Kidney (tissue), 14 donors: ENCODE results near the gene SCP2. TPM values are rescaled to one million over a fixed set of nuclear protein-coding genes. Genes with fewer than 3 reads are reported as not detected.

Experiments used
- DNase-seq, 5 donors: peaks; one replicate each; pipeline ENCODE4 v3.0.0-alpha.2; 2013 to 2020
- FAIRE-seq: peaks from 2 replicates; lab custom pipeline; 2012; peaks lifted over from hg19 to GRCh38; lab: Jason Lieb, UNC
- H3K27ac ChIP-seq, 2 donors: one replicate each; pipeline ENCODE4 v1.7.0; 2013; ENCODE audit warnings: low read depth in 2 of 2, low read length in 2 of 2, inconsistent platforms in 1 of 2
- H3K27me3 ChIP-seq: one replicate; pipeline ENCODE4 v1.7.1; 2013; ENCODE audit warnings: low read length, inconsistent platforms; ENCODE audit not compliant: control insufficient read depth, insufficient read depth
- H3K36me3 ChIP-seq, 3 donors: one replicate each; pipeline versions ENCODE4 v1.7.0 to v1.7.1; 2013; ENCODE audit warnings: low read length in 3 of 3, control low read depth in 1 of 3, inconsistent platforms in 1 of 3; ENCODE audit not compliant: insufficient read depth in 3 of 3, control insufficient read depth in 2 of 3
- H3K4me1 ChIP-seq, 3 donors: one replicate each; pipeline versions ENCODE4 v1.7.0 to v1.7.1; 2013; ENCODE audit warnings: low read length in 3 of 3, inconsistent platforms in 1 of 3, low read depth in 1 of 3; ENCODE audit not compliant: control insufficient read depth in 2 of 3, insufficient read depth in 2 of 3
- H3K4me3 ChIP-seq, 3 donors: one replicate each; pipeline versions ENCODE4 v1.7.0 to v1.8.1; 2013; ENCODE audit warnings: low read length in 3 of 3, control low read depth in 1 of 3, inconsistent platforms in 1 of 3
- H3K9ac ChIP-seq, 3 donors: one replicate each; pipeline versions ENCODE4 v1.7.0 to v1.7.1; 2013; ENCODE audit warnings: low read length in 3 of 3, control low read depth in 1 of 3, inconsistent platforms in 1 of 3
- H3K9me3 ChIP-seq, 3 donors: one replicate each; pipeline versions ENCODE4 v1.7.0 to v1.7.1; 2013; ENCODE audit warnings: low read length in 3 of 3, control low read depth in 1 of 3, inconsistent platforms in 1 of 3; ENCODE audit not compliant: control insufficient read depth in 2 of 3, insufficient read depth in 1 of 3
- CTCF ChIP-seq: IDR thresholded peaks from 3 replicates; pipeline ENCODE4 v1.5.1; 2012; ENCODE audit warnings: mild to moderate bottlenecking, moderate library complexity, borderline replicate concordance; ENCODE audit not compliant: insufficient read depth; ENCODE audit errors: extremely low read depth
- intact Hi-C: fragments of 100-400 bp; cut with DNase I; formaldehyde crosslinking; loops from one replicate; pipeline ENCODE4 v1.11.1; 2022
- polyA plus RNA-seq: library from polyadenylated mRNA; stranded (reverse); fragments of 350-450 nt; fragmentation: Illumina TruSeq; extraction: RNeasy Lipid Tissue Mini Kit (QIAGEN cat#74804); gene quantifications from one replicate; pipeline ENCODE4 v1.2.3, GENCODE V29; 2014; ENCODE audit warnings: low read depth, low replicate concordance; ENCODE audit not compliant: insufficient read depth
- total RNA-seq: library from RNA; stranded (reverse); fragmentation: NEBNext Ultra II Directional; extraction: Animal tissue kit (Norgen Biotek cat#: 25700); gene quantifications from one replicate; pipeline ENCODE4 v1.2.1, GENCODE V29; 2021
- donor health status: control.
- donor health status: control.
- donor health status: control.
- donor health status: control.
- donor health status: control.
- donor health status: DM: yes; HTN: yes; CAD: no.
- donor health status: Normal renal cell carcinoma (clear cell type).

Gene SCP2
- total and polyA plus RNA-seq, 2 donors from 2014 or later: 168 to 226 TPM

GRCh38 chr1:53076165-53076564 is 149.1 kb downstream of the SCP2 start:
- H3K4me3 ChIP-seq: no peak overlapping the region
- FAIRE-seq: no peak
- no peak overlapping the region for H3K9ac ChIP-seq
- H3K27ac ChIP-seq: no peak overlapping the region
- no peaks in the 10 kb centered on the region for H3K36me3 ChIP-seq
- intact Hi-C loops: no loop called here
- TF ChIP-seq CTCF: no peak
- no peaks in the 10 kb centered on the region for H3K9me3 ChIP-seq
- H3K27me3 ChIP-seq: no peaks in the 10 kb centered on the region
- peak in 1 of 5 donors; percentile 32 for DNase-seq
- no peaks in the 10 kb centered on the region for H3K4me1 ChIP-seq

GRCh38 chr1:53076721-53077598 is 149.9 kb downstream of the SCP2 start:
- intact Hi-C loops: no loop called here

DNA sequence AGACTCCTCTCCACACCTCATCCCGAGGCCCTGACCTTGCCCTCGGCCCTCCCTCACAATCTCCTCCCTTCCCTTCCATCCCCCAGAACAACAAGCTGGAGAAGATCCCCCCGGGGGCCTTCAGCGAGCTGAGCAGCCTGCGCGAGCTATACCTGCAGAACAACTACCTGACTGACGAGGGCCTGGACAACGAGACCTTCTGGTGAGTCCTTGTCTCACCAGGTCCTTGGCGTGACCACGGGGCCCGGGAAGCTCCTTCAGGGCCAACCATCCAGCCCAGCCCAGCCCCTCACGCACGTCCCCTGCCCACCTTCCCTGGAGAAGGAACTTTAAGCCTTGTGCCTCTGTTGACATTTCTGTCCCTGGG is 150.5 kb downstream of the SCP2 start:
- intact Hi-C loops: no loop called here
- no peak overlapping the region for H3K27ac ChIP-seq
- H3K4me3 ChIP-seq: no peak overlapping the region
- no peak overlapping the region for H3K9ac ChIP-seq
- H3K9me3 ChIP-seq: no peaks in the 10 kb centered on the region
- no peak for FAIRE-seq
- no peaks in the 10 kb centered on the region for H3K27me3 ChIP-seq
- peak in 1 of 5 donors; percentile 56 for DNase-seq
- no peaks in the 10 kb centered on the region for H3K36me3 ChIP-seq
- no peak for TF ChIP-seq CTCF
- H3K4me1 ChIP-seq: no peaks in the 10 kb centered on the region

More at GRCh38 chr1:53076721-53077598, 149.9 kb downstream of the SCP2 start:
- no peak for TF ChIP-seq CTCF
- FAIRE-seq (no peak), DNase-seq (peak in 1 of 5 donors; percentile 67)
- Histone ChIP-seq H3K36me3 (no peaks in the 10 kb centered on the region), H3K27me3 (no peaks in the 10 kb centered on the region), H3K4me3 (no peak overlapping the region), H3K9me3 (no peaks in the 10 kb centered on the region), H3K4me1 (no peaks in the 10 kb centered on the region), H3K9ac (no peak overlapping the region), H3K27ac (no peak overlapping the region)
